MM.1S (cell line): Measurements from ENCODE around the gene SFMBT1.

Source experiments
- DNase-seq: peaks from one replicate; pipeline ENCODE4 v3.0.0-alpha.2; 2015
- H2AFZ ChIP-seq: fragments of 300-600 bp; sonication (generic); 2 replicates; pipeline ENCODE4 v1.6.0; 2016; ENCODE audit warnings: antibody characterized with exemption, low read length
- H3F3A ChIP-seq: fragments of 300-600 bp; sonication (generic); 2 replicates; pipeline ENCODE4 v1.6.1; 2016; ENCODE audit warnings: mild to moderate bottlenecking, antibody characterized with exemption, low read length, moderate library complexity, mixed read lengths; ENCODE audit not compliant: insufficient read depth
- H3K27ac ChIP-seq: fragments of 300-600 bp; sonication (generic); 2 replicates; pipeline ENCODE4 v1.5.1; 2016; ENCODE audit warnings: mild to moderate bottlenecking, low read length
- H3K27me3 ChIP-seq: fragments of 300-600 bp; sonication (generic); replicated peaks from 2 replicates; pipeline ENCODE4 v1.6.0; 2016; ENCODE audit warnings: low read length; ENCODE audit not compliant: insufficient read depth
- H3K36me3 ChIP-seq: fragments of 300-600 bp; sonication (generic); replicated peaks from 2 replicates; pipeline ENCODE4 v1.6.1; 2016; ENCODE audit warnings: mild to moderate bottlenecking, low read length, mixed read lengths; ENCODE audit not compliant: insufficient read depth
- H3K4me1 ChIP-seq: fragments of 300-600 bp; sonication (generic); 2 replicates; pipeline ENCODE4 v1.6.1; 2016; ENCODE audit warnings: low read length, mixed read lengths
- H3K4me2 ChIP-seq: fragments of 300-600 bp; sonication (generic); 2 replicates; pipeline ENCODE4 v1.6.0; 2016; ENCODE audit warnings: low read depth, low read length
- H3K4me3 ChIP-seq: fragments of 300-600 bp; sonication (generic); 2 replicates; pipeline ENCODE4 v1.5.1; 2016; ENCODE audit warnings: low read length, mixed read lengths
- H3K79me2 ChIP-seq: fragments of 300-600 bp; sonication (generic); 2 replicates; pipeline ENCODE4 v1.6.1; 2016; ENCODE audit warnings: mixed run types, low read length, mixed read lengths
- H3K9ac ChIP-seq: fragments of 300-600 bp; sonication (generic); 2 replicates; pipeline ENCODE4 v1.6.1; 2016; ENCODE audit warnings: low read length, mixed read lengths
- H3K9me2 ChIP-seq: fragments of 300-600 bp; sonication (generic); replicated peaks from 2 replicates; pipeline ENCODE4 v1.6.1; 2016; ENCODE audit warnings: mild to moderate bottlenecking, low read length, mixed read lengths; ENCODE audit not compliant: insufficient read depth
- H3K9me3 ChIP-seq: fragments of 300-600 bp; sonication (generic); replicated peaks from 2 replicates; pipeline ENCODE4 v1.6.1; 2016; ENCODE audit warnings: mild to moderate bottlenecking, low read length, mixed read lengths; ENCODE audit not compliant: insufficient read depth
- H4K20me1 ChIP-seq: fragments of 300-600 bp; sonication (generic); 2 replicates; pipeline ENCODE4 v1.6.1; 2016; ENCODE audit warnings: mild to moderate bottlenecking, low read length, moderate library complexity, mixed read lengths; ENCODE audit not compliant: insufficient read depth
- CTCF ChIP-seq: fragments of 300-600 bp; sonication (generic); IDR thresholded peaks from 2 replicates; pipeline ENCODE4 v1.5.1; 2016; ENCODE audit warnings: antibody characterized with exemption, low read length, mixed read lengths
- EZH2 ChIP-seq: fragments of 300-600 bp; sonication (generic); optimal IDR thresholded peaks from 2 replicates; pipeline ENCODE3; 2017; ENCODE audit warnings: low read depth, mild to moderate bottlenecking, antibody characterized with exemption, low read length, mixed read lengths
- EZH2phosphoT487 ChIP-seq: fragments of 300-600 bp; sonication (generic); IDR thresholded peaks from 2 replicates; pipeline ENCODE4 v1.6.1; 2018; ENCODE audit warnings: antibody characterized with exemption, low read length

The SFMBT1 gene, protein sequence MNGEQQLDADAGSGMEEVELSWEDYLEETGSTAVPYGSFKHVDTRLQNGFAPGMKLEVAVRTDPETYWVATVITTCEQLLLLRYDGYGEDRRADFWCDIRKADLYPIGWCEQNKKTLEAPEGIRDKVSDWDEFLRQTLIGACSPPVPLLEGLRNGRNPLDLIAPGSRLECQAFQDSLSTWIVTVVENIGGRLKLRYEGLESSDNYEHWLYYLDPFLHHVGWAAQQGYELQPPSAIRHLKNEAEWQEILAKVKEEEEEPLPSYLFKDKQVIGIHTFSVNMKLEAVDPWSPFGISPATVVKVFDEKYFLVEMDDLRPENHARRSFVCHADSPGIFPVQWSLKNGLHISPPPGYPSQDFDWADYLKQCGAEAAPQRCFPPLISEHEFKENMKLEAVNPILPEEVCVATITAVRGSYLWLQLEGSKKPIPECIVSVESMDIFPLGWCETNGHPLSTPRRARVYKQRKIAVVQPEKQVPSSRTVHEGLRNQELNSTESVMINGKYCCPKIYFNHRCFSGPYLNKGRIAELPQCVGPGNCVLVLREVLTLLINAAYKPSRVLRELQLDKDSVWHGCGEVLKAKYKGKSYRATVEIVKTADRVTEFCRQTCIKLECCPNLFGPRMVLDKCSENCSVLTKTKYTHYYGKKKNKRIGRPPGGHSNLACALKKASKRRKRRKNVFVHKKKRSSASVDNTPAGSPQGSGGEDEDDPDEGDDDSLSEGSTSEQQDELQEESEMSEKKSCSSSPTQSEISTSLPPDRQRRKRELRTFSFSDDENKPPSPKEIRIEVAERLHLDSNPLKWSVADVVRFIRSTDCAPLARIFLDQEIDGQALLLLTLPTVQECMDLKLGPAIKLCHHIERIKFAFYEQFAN

DNA sequence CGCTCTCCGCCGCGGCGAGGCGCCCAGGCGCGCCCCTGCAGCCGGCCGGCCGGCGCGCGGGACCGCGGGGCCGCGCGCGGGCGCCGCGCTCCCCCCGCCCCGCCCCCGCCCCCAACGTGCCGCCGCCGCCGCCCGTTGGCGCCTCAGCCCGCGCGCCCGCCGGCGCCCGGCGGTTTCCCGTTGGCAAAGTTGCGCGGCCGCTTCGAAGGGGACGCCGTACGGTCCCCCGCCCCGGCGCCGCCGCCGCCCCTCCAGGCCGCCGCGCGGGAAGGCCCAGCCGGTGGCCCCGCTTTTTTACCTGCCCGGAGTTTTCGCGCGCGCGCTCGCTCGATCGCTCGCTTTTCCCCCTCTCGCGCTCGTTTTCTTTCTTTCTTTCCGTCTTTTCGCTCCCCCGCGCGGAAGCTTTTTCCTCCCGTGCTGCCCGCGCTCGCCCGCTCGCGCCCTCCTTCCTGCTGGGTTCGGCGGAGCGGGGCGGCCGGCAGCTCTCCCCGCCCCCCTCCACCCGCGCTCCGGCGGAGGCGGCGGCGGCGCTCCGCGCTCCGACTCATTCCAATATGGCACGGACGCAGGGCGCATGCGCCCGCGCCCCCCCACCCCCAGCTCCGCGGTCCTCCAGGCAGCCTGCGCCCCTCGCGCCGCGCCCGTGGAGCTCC is at the start of gene SFMBT1:
Gene SFMBT1, minus strand, starts transcription at position 556 of the 653 bp plus-strand sequence. CDS start 76,945 bp downstream, outside the sequence.
- no peaks in the 10 kb centered on the region for H3K36me3 ChIP-seq
- peak; percentile 72 for DNase-seq
- no peak for TF ChIP-seq CTCF
- TF ChIP-seq EZH2, result no peak
- no peak for TF ChIP-seq EZH2phosphoT487
- H3K79me2 ChIP-seq, result peaks cover 42% of the 10 kb centered on the region
- H3K4me1 ChIP-seq, result peaks cover 14% of the 10 kb centered on the region
- H3K9me3 ChIP-seq, result no peaks in the 10 kb centered on the region
- H3K27me3 ChIP-seq, result no peaks in the 10 kb centered on the region; the same call in 1 of the 2 replicates
- H2AFZ ChIP-seq, result peak within 1 kb of the TSS; percentile 86
- no peaks in the 10 kb centered on the region for H3K9me2 ChIP-seq
- peak within 1 kb of the TSS; percentile 84 for H3K9ac ChIP-seq
- peak within 1 kb of the TSS; percentile 91 for H3K4me2 ChIP-seq
- peaks cover 22% of the 10 kb centered on the region for H3F3A ChIP-seq
- H4K20me1 ChIP-seq, result no peaks in the 10 kb centered on the region
- H3K27ac ChIP-seq, result peak within 1 kb of the TSS; percentile 64; the same call in 1 of the 2 replicates
- H3K4me3 ChIP-seq, result peak within 1 kb of the TSS; percentile 78

DNA sequence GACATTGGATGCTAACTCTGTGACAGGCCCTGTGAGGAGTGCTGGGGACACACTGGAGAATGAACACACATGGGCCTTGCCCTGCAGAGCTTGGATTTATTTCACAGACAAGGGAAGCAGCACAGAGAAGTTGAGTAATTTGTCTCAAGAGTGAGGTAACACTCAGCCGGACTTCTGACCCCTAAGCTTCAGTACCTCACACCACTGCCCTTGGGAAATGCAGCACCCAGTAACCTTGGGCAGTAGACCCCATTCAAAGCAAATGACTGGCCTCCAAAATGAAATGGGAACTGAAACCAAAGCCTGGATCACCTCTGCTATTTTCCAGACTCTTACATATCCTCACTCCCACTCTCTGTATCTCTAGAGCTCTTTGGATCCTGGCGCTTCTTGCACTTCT is 47.1 kb upstream of the SFMBT1 start:
- TF ChIP-seq CTCF (no peak), EZH2 (no peak), EZH2phosphoT487 (no peak)
- no peaks in the 10 kb centered on the region for H3K9me3 ChIP-seq
- no peak for DNase-seq
- H3F3A ChIP-seq, result no peaks in the 10 kb centered on the region
- no peaks in the 10 kb centered on the region for H3K4me1 ChIP-seq
- no peaks in the 10 kb centered on the region for H3K36me3 ChIP-seq
- H3K9me2 ChIP-seq, result no peaks in the 10 kb centered on the region
- H4K20me1 ChIP-seq, result no peaks in the 10 kb centered on the region
- H3K9ac ChIP-seq, result no peak overlapping the region
- H3K4me2 ChIP-seq, result no peak overlapping the region
- H3K79me2 ChIP-seq, result no peaks in the 10 kb centered on the region
- H2AFZ ChIP-seq, result no peak overlapping the region
- H3K27me3 ChIP-seq, result no peaks in the 10 kb centered on the region
- H3K27ac ChIP-seq, result no peak overlapping the region
- H3K4me3 ChIP-seq, result no peak overlapping the region

- no peak overlapping the region for H3K9ac ChIP-seq
- no peaks in the 10 kb centered on the region for H4K20me1 ChIP-seq
- no peaks in the 10 kb centered on the region for H3K9me3 ChIP-seq
- H3K4me3 ChIP-seq, result no peak overlapping the region
- H3K79me2 ChIP-seq, result no peaks in the 10 kb centered on the region
- TF ChIP-seq CTCF, result no peak
- TF ChIP-seq EZH2phosphoT487, result no peak
- TF ChIP-seq EZH2, result no peak
- no peak overlapping the region for H2AFZ ChIP-seq
- H3F3A ChIP-seq, result no peaks in the 10 kb centered on the region
- no peaks in the 10 kb centered on the region for H3K27me3 ChIP-seq
- H3K4me1 ChIP-seq, result no peaks in the 10 kb centered on the region
- no peak for DNase-seq
- no peak overlapping the region for H3K4me2 ChIP-seq
- H3K27ac ChIP-seq, result no peak overlapping the region
- no peaks in the 10 kb centered on the region for H3K9me2 ChIP-seq
- H3K36me3 ChIP-seq, result no peaks in the 10 kb centered on the region
Measured at GRCh38 chr3:53092216-53092615, 46.3 kb upstream of the SFMBT1 start.
